Activated CD4-positive, alpha-beta T cell treated with anti-CD3 and anti-CD28 coated beads, Interleukin-2, amount 10 ng/mL, durations not matched to agents 24 days and 14 days (primary cell): ENCODE data around the gene EDDM13. TPM values are rescaled to one million over a fixed set of nuclear protein-coding genes. Genes with fewer than 3 reads are reported as not detected.
A peak's percentile ranks its signal among the peaks of the same experiment; 100 is the strongest.

ENCODE experiments used
- DNase-seq: peaks from one replicate; pipeline ENCODE4 v3.0.0; 2022
- H3K27ac Mint-ChIP-seq: one replicate; pipeline ENCODE4 v1.8.0; 2022; ENCODE audit warnings: mild to moderate bottlenecking, mixed read lengths
- H3K27me3 Mint-ChIP-seq: one replicate; pipeline ENCODE4 v1.8.0; 2022; ENCODE audit warnings: mixed read lengths
- H3K36me3 Mint-ChIP-seq: one replicate; pipeline ENCODE4 v1.8.0; 2022; ENCODE audit warnings: low read depth, mild to moderate bottlenecking, mixed read lengths
- H3K4me1 Mint-ChIP-seq: one replicate; pipeline ENCODE4 v1.8.0; 2021; ENCODE audit warnings: mixed read lengths
- H3K4me3 Mint-ChIP-seq: one replicate; pipeline ENCODE4 v1.8.0; 2022; ENCODE audit warnings: mild to moderate bottlenecking, moderate library complexity, mixed read lengths
- H3K9me3 Mint-ChIP-seq: one replicate; pipeline ENCODE4 v1.8.0; 2021; ENCODE audit warnings: mixed read lengths
- intact Hi-C: fragments of 100-400 bp; cut with micrococcal nuclease; formaldehyde crosslinking; loops from one replicate; pipeline ENCODE4 v1.15.1; 2023
- total RNA-seq: library from RNA; stranded (reverse); gene quantifications from 2 replicates; pipeline ENCODE4 v1.2.3, GENCODE V29; 2022

The EDDM13 gene
- total RNA-seq, 1 donor from 2014 or later = 0.98 TPM

DNA sequence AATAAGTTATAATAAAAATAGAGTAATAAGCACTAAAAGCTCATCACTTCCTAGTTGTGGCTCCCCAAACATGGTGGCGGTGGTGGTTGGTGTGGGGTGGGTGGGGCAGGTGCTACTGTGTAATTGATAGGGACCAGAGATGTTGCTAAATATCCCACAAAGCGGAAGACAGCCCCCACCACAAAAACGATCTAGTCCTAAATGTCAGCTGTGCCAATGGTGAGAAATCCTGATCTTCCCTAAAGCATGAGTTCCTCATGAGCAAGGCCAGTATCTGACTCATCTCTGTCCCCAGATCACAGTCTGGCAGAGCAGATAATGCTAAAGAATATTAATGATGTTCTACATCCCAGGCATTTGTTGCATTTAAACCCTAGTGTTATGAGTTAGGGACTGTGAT lies 1.9 kb upstream of the EDDM13 start:
- H3K27ac Mint-ChIP-seq = no peak overlapping the region
- no peak for DNase-seq
- no peaks in the 10 kb centered on the region for H3K9me3 Mint-ChIP-seq
- no peaks in the 10 kb centered on the region for H3K27me3 Mint-ChIP-seq
- H3K36me3 Mint-ChIP-seq = no peaks in the 10 kb centered on the region
- no peaks in the 10 kb centered on the region for H3K4me1 Mint-ChIP-seq
- H3K4me3 Mint-ChIP-seq = no peak overlapping the region
- intact Hi-C loops = no loop called here

DNA sequence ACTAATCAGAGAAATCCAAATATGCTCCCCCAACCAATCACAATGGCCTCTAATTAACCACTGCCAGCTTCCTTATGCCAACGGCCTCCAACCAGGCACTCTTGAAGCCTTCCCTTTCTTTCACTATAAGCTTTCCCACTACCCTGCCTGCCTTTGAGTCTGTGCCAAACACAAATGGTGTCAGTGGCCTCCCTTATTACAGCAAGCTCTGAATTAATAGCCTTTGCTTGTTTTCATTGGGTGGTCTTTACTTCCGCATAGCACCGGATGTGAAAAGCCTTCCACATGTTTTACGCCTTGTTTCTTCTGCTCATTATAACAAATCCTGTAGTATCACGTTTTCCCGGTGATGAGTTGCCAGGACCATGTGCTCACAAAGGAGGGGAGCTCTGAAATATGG lies 1.4 kb upstream of the EDDM13 start:
- H3K4me1 Mint-ChIP-seq = no peaks in the 10 kb centered on the region
- H3K27me3 Mint-ChIP-seq = no peaks in the 10 kb centered on the region
- no peaks in the 10 kb centered on the region for H3K36me3 Mint-ChIP-seq
- H3K9me3 Mint-ChIP-seq = no peaks in the 10 kb centered on the region
- H3K27ac Mint-ChIP-seq = no peak overlapping the region
- no peak for DNase-seq
- H3K4me3 Mint-ChIP-seq = no peak overlapping the region
- intact Hi-C loops = no loop called here

DNA sequence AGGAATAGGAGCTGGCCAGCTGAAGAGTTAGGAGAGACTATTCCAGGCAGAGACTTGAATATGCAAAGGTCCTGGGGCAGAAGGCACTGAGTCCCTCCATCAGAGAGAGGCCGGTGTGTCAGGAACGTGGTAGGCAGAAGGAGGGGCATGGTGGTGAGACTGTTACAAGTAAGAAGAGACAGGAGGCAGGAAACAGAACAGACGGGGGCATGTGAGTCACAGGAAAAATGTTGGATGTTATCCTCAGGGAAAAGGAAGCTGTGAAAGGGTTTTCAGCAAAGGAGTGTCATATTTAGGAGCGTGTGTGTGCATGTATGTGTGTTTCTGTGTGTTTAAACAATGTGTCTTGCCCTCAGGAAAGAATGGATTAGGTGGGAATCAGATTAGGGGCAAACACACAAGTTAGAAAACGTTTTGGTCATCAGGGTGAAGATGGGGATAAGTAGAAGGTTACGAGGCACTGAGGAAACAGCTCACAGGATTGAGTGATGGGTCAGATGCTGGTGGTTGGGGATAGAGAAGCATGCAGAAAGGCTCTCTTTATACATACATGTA lies 1.1 kb downstream of the EDDM13 start:
- no peaks in the 10 kb centered on the region for H3K36me3 Mint-ChIP-seq
- no peak for DNase-seq
- intact Hi-C loops = no loop called here
- H3K4me1 Mint-ChIP-seq = no peaks in the 10 kb centered on the region
- H3K27ac Mint-ChIP-seq = no peak overlapping the region
- no peaks in the 10 kb centered on the region for H3K27me3 Mint-ChIP-seq
- H3K4me3 Mint-ChIP-seq = no peak overlapping the region
- no peaks in the 10 kb centered on the region for H3K9me3 Mint-ChIP-seq

DNA sequence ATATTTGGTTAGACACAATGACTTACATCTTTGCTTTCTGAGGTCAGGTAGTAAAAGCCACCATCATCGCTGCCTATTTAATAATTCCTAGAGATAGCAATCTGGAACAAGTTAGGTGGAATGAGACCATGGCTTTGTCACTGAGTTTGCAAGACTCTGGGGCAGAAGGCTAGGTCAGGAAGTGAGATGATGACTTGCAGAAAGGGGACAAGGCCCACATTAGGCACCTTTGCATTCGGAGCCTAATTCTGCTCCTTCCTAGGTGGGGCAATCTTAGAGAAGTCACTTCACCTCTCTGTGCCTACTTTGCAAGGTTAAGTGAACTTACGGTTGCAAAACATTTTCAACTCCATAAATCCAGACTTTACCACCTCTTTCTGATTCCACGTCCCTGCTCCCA lies 10.3 kb downstream of the EDDM13 start:
- Mint-ChIP-seq H3K27me3 (no peaks in the 10 kb centered on the region), H3K36me3 (no peaks in the 10 kb centered on the region), H3K4me1 (no peaks in the 10 kb centered on the region), H3K27ac (no peak overlapping the region), H3K9me3 (no peaks in the 10 kb centered on the region), H3K4me3 (no peak overlapping the region)
- no peak for DNase-seq
- intact Hi-C loops = no loop called here

DNA sequence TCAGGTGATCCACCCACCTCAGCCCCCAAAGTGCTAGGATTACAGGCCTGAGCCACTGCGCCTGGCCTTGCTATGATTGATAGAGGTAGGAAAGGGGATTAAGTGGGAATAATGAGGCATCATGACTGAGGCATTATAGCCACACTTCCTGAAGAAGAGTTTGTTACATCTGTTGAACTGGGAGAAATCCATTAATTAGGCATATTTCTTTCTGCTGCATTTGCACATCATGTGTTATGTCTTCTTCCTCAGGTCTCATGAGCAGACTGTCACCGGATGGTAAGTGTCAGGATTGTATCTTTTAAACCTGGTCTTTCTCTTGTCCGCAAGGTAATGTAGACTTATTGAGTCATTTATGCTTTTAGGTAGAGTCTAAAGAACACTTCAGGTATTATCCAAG lies 12.2 kb downstream of the EDDM13 start:
- Mint-ChIP-seq H3K9me3 (no peaks in the 10 kb centered on the region), H3K4me1 (no peaks in the 10 kb centered on the region), H3K27me3 (no peaks in the 10 kb centered on the region), H3K36me3 (no peaks in the 10 kb centered on the region), H3K4me3 (no peak overlapping the region), H3K27ac (no peak overlapping the region)
- no peak for DNase-seq
- intact Hi-C loops = no loop called here

DNA sequence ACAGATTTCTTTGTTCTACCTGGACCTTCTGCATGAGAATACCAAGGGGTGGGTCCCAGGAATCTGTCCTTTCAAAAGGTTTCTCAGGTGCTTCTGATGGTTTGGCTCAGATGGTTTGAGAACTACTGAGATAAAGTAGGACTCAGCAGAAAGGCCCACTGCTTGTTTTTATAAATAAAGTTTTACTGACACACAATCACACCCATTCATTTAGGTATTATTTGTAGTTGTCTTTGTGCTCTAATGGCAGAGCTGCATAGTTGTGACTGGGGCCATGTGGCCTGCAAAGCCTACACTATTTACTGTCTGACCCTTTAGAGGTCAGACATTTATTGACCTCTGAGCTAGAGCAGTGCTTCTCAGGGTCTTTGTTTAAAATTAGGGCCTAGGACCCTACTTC lies 17.6 kb downstream of the EDDM13 start:
- no peak overlapping the region for H3K4me3 Mint-ChIP-seq
- no peaks in the 10 kb centered on the region for H3K4me1 Mint-ChIP-seq
- intact Hi-C loops = loop anchor here (1.0 kb wide), 1 partner anchor 22 kb away; no protein-coding TSS in a partner anchor
- no peaks in the 10 kb centered on the region for H3K27me3 Mint-ChIP-seq
- peaks cover 6% of the 10 kb centered on the region for H3K9me3 Mint-ChIP-seq
- peaks cover 6% of the 10 kb centered on the region for H3K36me3 Mint-ChIP-seq
- no peak for DNase-seq
- H3K27ac Mint-ChIP-seq = no peak overlapping the region

DNA sequence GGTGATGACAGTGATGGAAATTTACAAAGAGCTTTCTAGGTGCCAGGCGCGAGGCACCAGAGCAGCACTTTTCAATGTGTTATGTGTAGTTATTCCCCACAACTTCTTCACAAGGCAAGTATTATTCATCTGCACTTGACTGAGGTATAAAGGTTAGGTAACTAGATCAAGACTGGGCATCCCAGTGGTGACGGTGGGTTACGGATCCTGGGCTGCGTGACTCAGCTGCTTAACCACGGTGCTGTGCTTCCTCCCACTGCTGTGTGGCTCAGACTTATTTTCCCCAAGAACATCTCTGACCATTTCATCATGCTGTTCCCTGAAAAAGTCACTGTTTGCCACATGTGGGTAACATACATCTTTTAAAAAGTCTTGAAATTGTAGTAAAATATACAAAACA lies 19.3 kb downstream of the EDDM13 start:
- Mint-ChIP-seq H3K9me3 (peaks cover 6% of the 10 kb centered on the region), H3K4me1 (no peaks in the 10 kb centered on the region), H3K27ac (no peak overlapping the region), H3K4me3 (no peak overlapping the region), H3K36me3 (peaks cover 11% of the 10 kb centered on the region), H3K27me3 (no peaks in the 10 kb centered on the region)
- intact Hi-C loops = no loop called here
- DNase-seq = no peak

DNA sequence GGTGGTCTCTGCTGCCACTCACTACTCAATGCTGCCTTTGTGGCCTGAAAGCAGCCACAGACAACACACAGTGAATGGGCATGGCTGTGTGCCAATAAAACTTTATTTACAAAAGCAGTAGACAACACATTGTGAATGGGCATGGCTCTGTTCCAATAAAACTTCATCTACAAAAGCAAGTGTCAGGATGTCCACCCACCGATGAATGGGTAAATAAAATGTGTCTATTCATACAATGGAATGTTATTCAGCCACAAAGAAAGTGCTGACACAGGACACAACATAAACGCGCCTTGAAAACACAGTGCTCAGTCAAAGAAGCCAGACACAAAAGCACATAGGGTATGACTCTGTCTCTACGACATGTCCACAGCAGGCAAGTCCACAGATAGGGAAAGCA lies 22.0 kb downstream of the EDDM13 start:
- Mint-ChIP-seq H3K36me3 (peaks cover 12% of the 10 kb centered on the region), H3K4me3 (no peak overlapping the region), H3K27ac (no peak overlapping the region), H3K27me3 (no peaks in the 10 kb centered on the region), H3K9me3 (peaks cover 6% of the 10 kb centered on the region), H3K4me1 (no peaks in the 10 kb centered on the region)
- no peak for DNase-seq
- intact Hi-C loops = no loop called here

DNA sequence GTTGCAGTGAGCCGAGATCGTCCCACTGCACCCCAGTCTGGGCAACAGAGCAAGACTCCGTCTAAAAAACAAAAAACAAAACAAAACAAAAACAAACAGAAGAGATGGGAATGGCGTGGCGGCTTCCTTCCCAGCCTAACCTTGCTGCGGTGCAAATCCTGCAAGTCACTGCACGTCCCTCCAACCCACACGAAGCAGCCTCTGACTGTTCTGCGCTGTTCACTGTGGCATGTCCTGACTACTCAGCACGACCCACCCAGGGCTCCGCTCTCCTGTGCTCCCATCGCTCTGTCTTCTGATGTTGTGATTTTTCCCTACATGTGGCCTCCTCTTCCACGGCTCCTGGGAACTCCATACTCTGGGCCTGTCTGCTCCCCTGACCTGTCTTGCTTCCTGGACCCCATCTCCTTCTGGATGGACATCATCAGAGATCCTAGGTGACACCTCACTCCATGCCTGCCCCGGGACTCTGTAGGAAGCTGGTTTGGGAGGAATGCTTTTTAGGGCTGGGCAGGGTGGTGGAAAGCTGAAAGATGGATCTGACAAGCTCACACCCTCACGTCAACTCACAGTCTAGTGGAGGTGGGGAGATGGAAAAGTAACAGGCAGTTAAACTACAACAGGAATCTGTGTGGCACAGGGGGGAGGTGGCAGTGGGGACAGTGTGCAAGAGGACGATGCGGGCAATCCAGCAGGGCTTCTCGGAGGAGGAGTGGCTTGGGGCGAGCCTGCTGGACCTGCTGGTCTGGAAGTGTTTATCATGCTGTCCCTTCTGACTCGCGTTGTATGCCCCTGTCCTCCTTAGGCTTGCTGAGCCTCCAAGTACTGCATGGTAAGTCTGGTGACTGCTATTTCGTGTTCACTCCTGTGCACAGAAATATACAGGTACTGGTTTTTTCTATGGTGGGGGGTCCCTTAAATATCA lies 23.2 kb downstream of the EDDM13 start:
- Mint-ChIP-seq H3K36me3 (peaks cover 14% of the 10 kb centered on the region), H3K27me3 (no peaks in the 10 kb centered on the region), H3K9me3 (peaks cover 6% of the 10 kb centered on the region), H3K27ac (no peak overlapping the region), H3K4me3 (no peak overlapping the region), H3K4me1 (no peaks in the 10 kb centered on the region)
- intact Hi-C loops = no loop called here
- no peak for DNase-seq

DNA sequence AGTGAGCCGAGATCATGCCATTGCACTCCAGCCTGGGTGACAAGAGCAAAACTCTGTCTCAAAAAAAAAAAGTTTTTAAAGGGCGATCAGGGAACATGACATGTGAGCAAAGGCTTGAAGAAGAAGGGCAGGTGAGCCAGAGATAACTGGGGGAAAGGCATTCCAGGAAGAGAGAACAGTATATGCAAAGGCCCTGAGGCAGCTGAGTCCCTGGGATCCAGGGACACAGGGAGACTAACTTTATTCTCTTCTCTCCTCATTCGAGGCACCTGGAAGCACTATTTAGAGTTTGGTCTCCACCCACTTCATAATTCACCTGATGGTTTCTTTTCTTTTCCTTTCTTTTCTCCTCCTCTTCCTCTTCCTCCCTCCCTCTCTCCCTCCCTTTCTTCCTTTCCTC lies 24.5 kb downstream of the EDDM13 start:
- Mint-ChIP-seq H3K9me3 (peaks cover 10% of the 10 kb centered on the region), H3K4me1 (peaks cover 5% of the 10 kb centered on the region), H3K27me3 (no peaks in the 10 kb centered on the region), H3K27ac (no peak overlapping the region), H3K4me3 (no peak overlapping the region), H3K36me3 (peaks cover 17% of the 10 kb centered on the region)
- intact Hi-C loops = no loop called here
- no peak for DNase-seq

DNA sequence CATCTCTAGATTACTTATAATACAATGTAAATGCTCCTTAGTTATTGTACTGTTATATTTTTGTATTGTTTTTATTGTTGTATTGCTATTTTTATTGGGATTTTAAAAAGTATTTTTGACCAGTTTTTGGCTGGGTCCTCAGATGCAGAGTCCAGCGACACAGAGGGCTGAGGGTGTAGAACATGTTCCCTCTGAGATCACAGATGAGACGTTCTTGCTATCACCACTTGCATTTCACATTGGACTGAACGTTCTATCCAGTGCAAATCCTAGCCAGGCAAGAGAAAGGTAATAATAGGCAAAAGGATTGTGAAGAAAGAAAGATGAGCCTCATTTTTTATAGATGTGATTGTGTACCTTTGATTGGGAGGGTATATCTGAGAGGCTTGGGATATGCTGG lies 27.1 kb downstream of the EDDM13 start:
- peaks cover 17% of the 10 kb centered on the region for H3K36me3 Mint-ChIP-seq
- intact Hi-C loops = no loop called here
- no peak overlapping the region for H3K27ac Mint-ChIP-seq
- no peak overlapping the region for H3K4me3 Mint-ChIP-seq
- H3K27me3 Mint-ChIP-seq = no peaks in the 10 kb centered on the region
- H3K9me3 Mint-ChIP-seq = peaks cover 4% of the 10 kb centered on the region
- peaks cover 8% of the 10 kb centered on the region for H3K4me1 Mint-ChIP-seq
- no peak for DNase-seq

DNA sequence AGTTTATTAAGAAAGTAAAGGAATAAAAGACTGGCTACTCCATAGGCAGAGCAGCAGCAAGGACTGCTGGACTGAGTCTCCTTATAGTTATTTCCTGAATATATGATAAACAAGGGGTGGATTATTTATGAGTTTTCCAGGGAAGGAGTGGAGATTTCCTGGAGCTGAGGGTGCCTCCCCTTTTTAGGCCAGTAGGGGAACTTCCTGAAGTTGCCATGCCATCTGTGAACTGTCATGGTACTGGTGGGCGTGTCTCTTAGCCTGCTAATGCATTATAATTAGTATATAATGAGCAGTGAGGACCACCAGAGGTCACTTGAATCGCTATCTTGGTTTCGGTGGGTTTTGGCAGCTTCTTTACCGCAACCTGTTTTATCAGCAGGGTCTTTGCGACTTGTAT lies 28.6 kb downstream of the EDDM13 start:
- no peak overlapping the region for H3K27ac Mint-ChIP-seq
- peaks cover 15% of the 10 kb centered on the region for H3K36me3 Mint-ChIP-seq
- H3K9me3 Mint-ChIP-seq = peaks cover 4% of the 10 kb centered on the region
- no peaks in the 10 kb centered on the region for H3K27me3 Mint-ChIP-seq
- intact Hi-C loops = no loop called here
- peaks cover 8% of the 10 kb centered on the region for H3K4me1 Mint-ChIP-seq
- no peak for DNase-seq
- H3K4me3 Mint-ChIP-seq = no peak overlapping the region

DNA sequence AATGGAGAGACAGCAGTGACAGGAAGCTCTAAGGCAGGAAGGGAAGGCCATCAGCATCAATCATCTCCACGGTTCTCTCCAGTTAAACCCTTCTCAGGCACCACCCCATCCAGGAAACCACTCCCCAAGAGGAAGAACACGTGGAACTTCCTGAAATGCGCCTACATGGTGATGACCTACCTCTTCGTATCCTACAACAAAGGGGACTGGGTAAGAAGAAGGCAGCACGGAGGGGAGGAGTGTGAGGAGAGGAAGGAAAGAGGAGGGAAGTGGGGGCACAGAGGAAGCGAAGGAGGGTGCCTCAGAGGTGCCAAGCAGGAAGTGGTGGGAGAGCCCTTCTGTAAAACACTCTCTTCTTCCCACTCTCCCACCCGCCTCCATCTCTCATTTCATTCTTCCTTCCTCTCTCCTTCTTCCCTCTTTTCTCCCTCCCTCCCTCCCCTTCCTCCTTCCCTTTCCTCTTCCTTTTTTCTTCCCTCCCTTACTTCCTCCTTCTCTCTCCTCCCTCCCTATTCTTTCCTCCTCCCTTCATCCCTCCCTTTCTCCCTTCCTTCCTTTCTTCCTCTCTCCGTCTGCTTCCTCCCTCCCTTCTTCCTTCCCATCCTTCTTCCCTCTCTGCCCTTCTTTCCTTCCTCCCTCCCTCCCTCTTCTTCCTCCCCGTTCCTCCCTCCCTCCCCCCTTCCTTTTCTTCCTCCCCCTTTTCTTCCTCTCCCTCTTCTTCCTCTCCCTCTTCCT lies 29.5 kb downstream of the EDDM13 start:
- Mint-ChIP-seq H3K27ac (peak overlapping the region; percentile 85), H3K27me3 (no peaks in the 10 kb centered on the region), H3K36me3 (peaks cover 13% of the 10 kb centered on the region), H3K4me3 (peak overlapping the region; percentile 66), H3K9me3 (peaks cover 4% of the 10 kb centered on the region), H3K4me1 (peaks cover 8% of the 10 kb centered on the region)
- intact Hi-C loops = no loop called here
- no peak for DNase-seq

DNA sequence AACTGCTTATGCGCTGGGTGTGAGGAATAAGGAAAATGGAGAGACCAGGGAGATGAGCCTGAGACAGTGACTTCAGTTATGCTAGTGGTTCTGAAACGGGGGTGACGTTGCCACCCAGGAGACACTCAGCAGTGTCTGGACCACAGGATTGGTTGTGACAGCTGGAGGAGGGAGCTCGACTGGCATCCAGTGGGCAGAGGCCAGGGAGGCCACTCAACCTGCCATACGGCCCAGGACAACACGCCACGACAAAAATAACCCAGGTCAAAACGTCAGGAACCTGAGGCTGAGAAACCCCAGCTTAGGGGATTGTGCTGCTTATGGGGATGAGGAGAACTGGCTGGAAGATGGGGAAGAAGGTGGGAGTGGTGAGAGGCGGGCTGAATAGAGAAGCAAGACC lies 31.7 kb downstream of the EDDM13 start:
- Mint-ChIP-seq H3K27ac (no peak overlapping the region), H3K27me3 (no peaks in the 10 kb centered on the region), H3K36me3 (peaks cover 16% of the 10 kb centered on the region), H3K4me1 (peaks cover 8% of the 10 kb centered on the region), H3K9me3 (peaks cover 4% of the 10 kb centered on the region), H3K4me3 (no peak overlapping the region)
- intact Hi-C loops = no loop called here
- DNase-seq = no peak
